GM19193 (cell line): ENCODE results near the gene DVL1.

Experiments
- POLR2A ChIP-seq: IDR thresholded peaks from 4 replicates; pipeline ENCODE4 v1.6.1; 2011; ENCODE audit not compliant: insufficient read depth, insufficient read length; ENCODE audit errors: extremely low read depth

Gene DVL1

DNA sequence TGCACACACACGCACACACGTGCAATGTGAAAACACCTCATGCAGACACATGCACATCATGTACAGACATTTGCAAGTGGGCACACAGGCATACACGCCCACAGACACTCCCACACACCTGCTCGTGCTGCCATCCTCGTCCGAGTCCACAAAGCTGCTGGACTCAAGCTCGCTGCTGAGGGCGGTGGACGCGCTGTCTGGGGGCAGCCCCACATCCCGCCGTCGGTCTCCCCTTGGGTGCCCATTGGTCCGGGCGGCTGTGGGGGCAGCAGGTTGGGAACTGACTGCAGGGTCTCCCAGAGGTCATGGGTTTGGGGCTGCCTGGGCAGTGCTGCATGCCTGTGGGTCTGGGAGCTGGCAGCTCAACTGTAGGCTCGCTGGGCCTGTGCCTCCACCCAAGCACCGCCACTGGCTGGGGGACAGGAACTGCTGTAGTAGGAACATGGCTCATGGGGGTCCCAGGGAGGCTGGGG lies 7.6 kb downstream of the DVL1 start:
- TF ChIP-seq POLR2A, result no peak

GRCh38 chr1:1340791-1341548 lies 8.2 kb downstream of the DVL1 start:
- TF ChIP-seq POLR2A, result no peak

DNA sequence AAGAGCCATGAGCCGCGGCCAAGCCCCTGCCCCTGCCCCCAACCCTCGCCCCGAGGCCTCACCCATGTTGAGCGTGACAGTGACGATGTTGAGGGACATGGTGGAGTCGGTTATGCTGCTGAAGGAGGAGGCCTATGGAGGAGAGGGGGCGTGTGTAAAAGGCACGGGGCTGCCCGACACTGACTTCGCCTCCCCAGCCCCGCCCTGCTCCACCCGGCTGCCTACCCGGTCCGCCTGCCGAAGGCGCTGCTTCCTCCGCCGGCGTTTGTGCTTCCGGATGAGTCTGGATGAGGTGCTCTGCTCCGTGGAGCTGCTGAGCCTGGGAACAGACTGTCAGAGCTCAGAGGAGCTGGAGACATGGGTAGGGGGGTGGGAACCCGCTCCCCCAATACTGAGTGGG lies 9.0 kb downstream of the DVL1 start:
- TF ChIP-seq POLR2A, result no peak

DNA sequence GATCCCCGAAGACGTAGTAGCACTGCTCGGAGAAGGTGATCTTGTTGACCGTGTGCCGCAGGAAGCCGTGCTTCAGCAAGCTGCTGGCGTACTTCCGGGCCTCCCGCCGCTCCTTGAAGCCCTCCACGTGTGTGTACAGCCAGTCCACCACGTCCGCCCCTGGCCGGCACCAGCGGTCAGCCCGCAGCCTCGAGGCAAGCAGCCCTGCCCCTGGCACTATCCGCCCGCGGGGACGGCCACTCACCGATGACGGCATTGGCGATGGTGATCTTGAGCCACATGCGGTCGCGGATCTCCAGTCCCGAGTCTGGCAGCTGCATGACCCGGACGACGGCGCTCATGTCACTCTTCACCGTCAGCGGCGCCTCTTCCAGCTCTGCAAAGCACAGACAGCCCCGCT lies 10.9 kb downstream of the DVL1 start:
- no peak for TF ChIP-seq POLR2A

DNA sequence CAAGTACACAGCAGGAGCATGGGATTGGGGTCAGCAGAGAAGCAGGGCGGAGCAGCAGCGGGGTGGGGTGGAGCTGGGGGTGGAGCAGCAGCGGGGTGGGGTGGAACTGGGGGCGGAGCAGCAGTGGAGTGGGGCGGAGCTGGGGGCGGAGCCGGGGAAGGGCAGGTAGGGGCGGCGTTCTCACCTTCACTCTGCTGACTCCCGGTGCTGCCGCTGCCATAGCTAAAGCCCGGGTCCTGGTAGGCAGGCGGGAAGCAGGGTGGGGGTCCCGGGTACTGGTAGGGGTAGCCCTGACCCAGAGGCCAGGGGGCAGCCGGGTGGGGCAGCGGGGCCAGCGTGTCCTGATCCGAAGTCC lies 11.4 kb downstream of the DVL1 start:
- TF ChIP-seq POLR2A, result no peak

DNA sequence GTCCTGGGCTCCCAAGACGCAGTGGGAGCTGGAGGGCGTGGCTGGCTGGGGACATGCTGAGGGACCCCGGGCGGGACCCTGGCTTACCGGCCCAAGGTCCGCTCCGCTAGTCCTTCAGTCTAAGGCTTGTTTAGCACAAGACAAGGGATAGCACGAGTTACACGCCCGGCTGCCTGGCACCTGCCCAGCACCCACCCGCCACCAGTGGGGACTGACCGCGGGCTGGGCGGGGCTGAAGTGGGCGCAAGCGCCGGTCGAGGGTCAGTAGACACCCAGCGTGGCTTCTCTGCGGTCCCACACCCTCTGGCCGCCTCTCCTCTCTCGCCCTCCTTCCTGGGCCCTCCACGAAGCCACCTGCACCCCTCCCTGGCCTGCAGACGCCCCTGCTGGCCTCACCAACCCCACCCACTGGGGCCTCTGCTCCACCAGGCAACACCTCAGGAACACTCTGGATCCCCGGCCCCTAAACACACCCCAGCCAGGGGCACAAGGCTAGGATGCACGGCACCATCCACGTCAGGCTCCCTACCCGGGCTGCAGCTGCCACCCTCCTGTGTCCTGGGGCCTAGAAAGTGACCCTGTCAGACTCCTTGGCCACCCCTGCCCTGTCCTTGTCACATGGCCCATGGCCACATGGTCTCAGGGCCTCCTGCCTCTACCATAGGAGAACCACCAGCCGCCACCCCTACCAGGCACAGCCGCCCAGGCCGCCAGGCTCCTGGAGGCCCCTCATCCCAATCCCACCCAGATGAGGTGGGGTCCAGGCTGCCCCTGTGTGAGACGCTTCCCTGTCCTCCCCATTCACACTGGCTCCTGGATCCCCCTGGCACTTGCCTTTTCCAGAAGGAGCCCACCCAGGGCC lies 12.1 kb downstream of the DVL1 start:
- no peak for TF ChIP-seq POLR2A

DNA sequence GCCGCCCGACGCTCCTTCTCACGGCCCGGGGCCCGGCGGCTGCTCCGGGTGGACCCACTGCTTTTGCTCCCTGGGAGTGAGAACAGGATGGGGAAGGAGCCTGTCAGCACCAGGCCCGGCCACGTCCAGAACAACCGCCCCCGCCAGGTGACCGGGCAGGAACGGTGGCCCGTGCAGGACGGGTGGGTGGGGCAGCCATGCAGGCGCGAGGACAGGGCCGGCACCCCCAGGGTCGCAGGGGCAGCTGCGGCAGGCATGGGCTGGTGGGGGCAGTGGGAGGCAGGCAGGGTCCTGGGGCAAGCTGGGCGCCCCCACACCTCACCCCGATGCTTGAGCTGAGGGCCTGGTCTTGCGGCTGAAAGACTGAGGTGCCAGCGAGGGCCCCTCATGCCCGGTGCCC lies 12.8 kb downstream of the DVL1 start:
- TF ChIP-seq POLR2A, result no peak

DNA sequence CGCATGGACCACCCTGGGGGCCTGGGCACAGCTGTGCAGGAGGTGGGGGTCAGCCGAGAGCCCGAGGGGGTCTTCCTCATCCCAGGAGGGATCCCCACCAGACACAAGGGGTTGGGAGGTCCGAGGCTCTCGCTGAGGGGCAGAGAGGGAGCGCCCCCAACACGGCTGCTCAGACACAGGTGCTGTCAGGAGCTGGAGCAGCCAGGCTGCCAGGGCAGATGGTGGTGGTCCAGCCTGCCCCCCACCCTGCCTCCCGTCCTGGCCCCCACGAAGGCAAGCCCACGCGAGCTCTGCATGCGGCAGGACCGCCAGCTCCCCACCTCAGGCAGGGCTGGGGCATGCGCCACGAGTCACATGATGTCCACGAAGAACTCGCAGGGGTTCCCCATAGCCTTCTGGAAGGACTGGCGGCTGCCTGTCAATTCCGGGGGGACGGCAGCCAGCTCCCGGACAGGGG lies 13.4 kb downstream of the DVL1 start:
- no peak for TF ChIP-seq POLR2A

- TF ChIP-seq POLR2A, result no peak
Measured at GRCh38 chr1:1335283-1335682, 13.9 kb downstream of the DVL1 start.

DNA sequence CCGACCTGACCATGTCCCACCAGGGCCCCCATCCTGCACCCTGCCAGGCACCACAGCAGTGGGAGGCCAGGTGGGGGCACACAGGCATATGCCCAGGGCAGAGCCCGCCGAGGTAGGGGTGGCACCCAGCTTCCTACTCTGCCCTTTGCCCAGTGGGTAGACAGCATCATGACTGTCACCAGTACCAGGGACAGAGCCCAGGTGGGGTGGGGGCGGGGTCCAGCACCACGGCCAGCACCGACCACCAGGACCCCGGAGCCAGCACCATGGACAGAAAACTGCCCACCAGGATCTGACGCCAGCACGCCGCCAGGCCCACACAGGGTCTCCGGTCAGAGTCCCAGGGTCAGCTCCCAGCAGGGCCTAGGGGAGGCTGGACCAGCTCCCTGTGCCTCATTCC lies 14.4 kb downstream of the DVL1 start:
- no peak for TF ChIP-seq POLR2A

- TF ChIP-seq POLR2A, result no peak
Measured at GRCh38 chr1:1333551-1334241, 15.5 kb downstream of the DVL1 start.

DNA sequence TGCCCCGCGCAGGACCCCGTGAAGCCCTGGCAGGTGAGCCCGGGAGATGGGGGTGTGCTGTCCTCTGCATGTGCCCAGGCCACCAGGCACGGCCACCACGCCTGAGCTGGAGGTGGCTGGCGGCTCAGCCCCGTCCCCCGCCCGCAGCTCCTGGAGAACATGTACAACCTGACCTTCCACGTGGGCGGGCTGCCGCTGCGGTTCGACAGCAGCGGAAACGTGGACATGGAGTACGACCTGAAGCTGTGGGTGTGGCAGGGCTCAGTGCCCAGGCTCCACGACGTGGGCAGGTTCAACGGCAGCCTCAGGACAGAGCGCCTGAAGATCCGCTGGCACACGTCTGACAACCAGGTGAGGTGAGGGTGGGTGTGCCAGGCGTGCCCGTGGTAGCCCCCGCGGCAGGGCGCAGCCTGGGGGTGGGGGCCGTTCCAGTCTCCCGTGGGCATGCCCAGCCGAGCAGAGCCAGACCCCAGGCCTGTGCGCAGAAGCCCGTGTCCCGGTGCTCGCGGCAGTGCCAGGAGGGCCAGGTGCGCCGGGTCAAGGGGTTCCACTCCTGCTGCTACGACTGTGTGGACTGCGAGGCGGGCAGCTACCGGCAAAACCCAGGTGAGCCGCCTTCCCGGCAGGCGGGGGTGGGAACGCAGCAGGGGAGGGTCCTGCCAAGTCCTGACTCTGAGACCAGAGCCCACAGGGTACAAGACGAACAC lies 16.3 kb downstream of the DVL1 start:
- TF ChIP-seq POLR2A, result no peak

DNA sequence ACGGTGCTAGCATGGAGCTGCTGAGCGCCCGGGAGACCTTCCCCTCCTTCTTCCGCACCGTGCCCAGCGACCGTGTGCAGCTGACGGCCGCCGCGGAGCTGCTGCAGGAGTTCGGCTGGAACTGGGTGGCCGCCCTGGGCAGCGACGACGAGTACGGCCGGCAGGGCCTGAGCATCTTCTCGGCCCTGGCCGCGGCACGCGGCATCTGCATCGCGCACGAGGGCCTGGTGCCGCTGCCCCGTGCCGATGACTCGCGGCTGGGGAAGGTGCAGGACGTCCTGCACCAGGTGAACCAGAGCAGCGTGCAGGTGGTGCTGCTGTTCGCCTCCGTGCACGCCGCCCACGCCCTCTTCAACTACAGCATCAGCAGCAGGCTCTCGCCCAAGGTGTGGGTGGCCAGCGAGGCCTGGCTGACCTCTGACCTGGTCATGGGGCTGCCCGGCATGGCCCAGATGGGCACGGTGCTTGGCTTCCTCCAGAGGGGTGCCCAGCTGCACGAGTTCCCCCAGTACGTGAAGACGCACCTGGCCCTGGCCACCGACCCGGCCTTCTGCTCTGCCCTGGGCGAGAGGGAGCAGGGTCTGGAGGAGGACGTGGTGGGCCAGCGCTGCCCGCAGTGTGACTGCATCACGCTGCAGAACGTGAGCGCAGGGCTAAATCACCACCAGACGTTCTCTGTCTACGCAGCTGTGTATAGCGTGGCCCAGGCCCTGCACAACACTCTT lies 17.0 kb downstream of the DVL1 start:
- TF ChIP-seq POLR2A, result no peak

GRCh38 chr1:1331068-1331965 lies 17.9 kb downstream of the DVL1 start, which contains the start of gene TAS1R3:
TAS1R3 (plus strand) TSS chr1:1331280; CDS start chr1:1331346, 66 bp downstream.
- no peak for TF ChIP-seq POLR2A
